Activated B cell treated with CpG ODN at 0.5 μM for 24 hours (primary cell): ENCODE results near the gene HK1. TPM values are rescaled to one million over a fixed set of nuclear protein-coding genes. Genes with fewer than 3 reads are reported as not detected.
A peak's percentile ranks its signal among the peaks of the same experiment; 100 is the strongest.

Experiments
- ATAC-seq: fragments of 200-7000 bp; cut with Tn5 transposase; one replicate; pipeline ENCODE4 v1.10.0; 2021; ENCODE audit warnings: low read depth, mild to moderate bottlenecking, moderate library complexity
- CTCF ChIA-PET: fragments of 350-600 bp; sonication (Branson Sonifier 250); formaldehyde crosslinking; loops from one replicate; lab custom pipeline; 2021; ENCODE audit warnings: antibody characterized with exemption; lab: Charles Lee
- POLR2A ChIA-PET: fragments of 350-600 bp; sonication (Branson Sonifier 250); formaldehyde crosslinking; loops from one replicate; lab custom pipeline; 2021; ENCODE audit warnings: antibody characterized with exemption; lab: Charles Lee
- DNase-seq: peaks from one replicate; pipeline ENCODE4 v3.0.0; 2022
- H3K27ac Mint-ChIP-seq: one replicate; pipeline ENCODE4 v1.8.0; 2020; ENCODE audit warnings: mixed read lengths
- H3K27me3 Mint-ChIP-seq: one replicate; pipeline ENCODE4 v1.8.0; 2021; ENCODE audit warnings: mixed read lengths
- H3K36me3 Mint-ChIP-seq: one replicate; pipeline ENCODE4 v1.8.0; 2021; ENCODE audit warnings: low read depth, mixed read lengths
- H3K4me1 Mint-ChIP-seq: one replicate; pipeline ENCODE4 v1.8.0; 2021; ENCODE audit warnings: mixed read lengths
- H3K4me3 Mint-ChIP-seq: one replicate; pipeline ENCODE4 v1.8.0; 2020; ENCODE audit warnings: mild to moderate bottlenecking, mixed read lengths
- H3K9me3 Mint-ChIP-seq: one replicate; pipeline ENCODE4 v1.8.0; 2020; ENCODE audit warnings: mixed read lengths
- intact Hi-C: fragments of 100-400 bp; cut with micrococcal nuclease; formaldehyde crosslinking; loops from one replicate; pipeline ENCODE4 v1.15.1; 2024
- total RNA-seq: library from RNA; stranded (reverse); gene quantifications from 2 replicates; pipeline ENCODE4 v1.2.3, GENCODE V29; 2022
- TF ChIP-seq, protein P1 (sequence below): fragments of 200-600 bp; IDR thresholded peaks from one replicate; pipeline ENCODE4 v1.8.0; 2022; ENCODE audit warnings: antibody characterized with exemption, mild to moderate bottlenecking

Gene HK1
- total RNA-seq, 1 donor from 2014 or later = 47.2 TPM

DNA sequence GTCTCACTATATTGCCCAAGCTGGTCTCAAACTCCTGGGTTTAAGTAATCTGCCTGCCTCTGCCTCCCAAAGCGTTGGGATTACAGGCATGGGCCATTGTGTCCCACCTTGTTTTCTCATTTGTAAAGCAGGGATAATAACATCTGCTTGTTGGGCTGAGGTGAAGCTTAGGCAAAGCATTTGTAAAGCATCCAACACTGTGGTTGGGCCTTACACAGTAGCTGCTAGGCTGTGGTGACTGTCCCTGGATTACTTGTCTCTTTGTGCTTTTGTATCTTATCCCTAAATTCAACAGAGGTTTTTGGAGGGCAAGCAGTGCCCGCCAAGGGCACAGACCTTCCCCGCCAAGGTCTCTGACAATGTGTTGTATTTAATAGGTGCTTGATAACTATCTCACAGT lies 43.8 kb upstream of the HK1 start:
- Mint-ChIP-seq H3K9me3 (no peaks in the 10 kb centered on the region), H3K27me3 (no peaks in the 10 kb centered on the region), H3K4me1 (peaks cover 8% of the 10 kb centered on the region), H3K4me3 (no peak overlapping the region), H3K27ac (no peak overlapping the region), H3K36me3 (no peaks in the 10 kb centered on the region)
- POLR2A ChIA-PET = no interaction called here
- intact Hi-C loops = no loop called here
- CTCF ChIA-PET = interaction anchor here (0.6 to 7.1 kb wide), 2 partner anchors 48 to 157 kb away, joined by 3 to 127 read pairs; no protein-coding TSS in a partner anchor
- DNase-seq (no peak), ATAC-seq (no peak)
- TF ChIP-seq, protein P1, sequence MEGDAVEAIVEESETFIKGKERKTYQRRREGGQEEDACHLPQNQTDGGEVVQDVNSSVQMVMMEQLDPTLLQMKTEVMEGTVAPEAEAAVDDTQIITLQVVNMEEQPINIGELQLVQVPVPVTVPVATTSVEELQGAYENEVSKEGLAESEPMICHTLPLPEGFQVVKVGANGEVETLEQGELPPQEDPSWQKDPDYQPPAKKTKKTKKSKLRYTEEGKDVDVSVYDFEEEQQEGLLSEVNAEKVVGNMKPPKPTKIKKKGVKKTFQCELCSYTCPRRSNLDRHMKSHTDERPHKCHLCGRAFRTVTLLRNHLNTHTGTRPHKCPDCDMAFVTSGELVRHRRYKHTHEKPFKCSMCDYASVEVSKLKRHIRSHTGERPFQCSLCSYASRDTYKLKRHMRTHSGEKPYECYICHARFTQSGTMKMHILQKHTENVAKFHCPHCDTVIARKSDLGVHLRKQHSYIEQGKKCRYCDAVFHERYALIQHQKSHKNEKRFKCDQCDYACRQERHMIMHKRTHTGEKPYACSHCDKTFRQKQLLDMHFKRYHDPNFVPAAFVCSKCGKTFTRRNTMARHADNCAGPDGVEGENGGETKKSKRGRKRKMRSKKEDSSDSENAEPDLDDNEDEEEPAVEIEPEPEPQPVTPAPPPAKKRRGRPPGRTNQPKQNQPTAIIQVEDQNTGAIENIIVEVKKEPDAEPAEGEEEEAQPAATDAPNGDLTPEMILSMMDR = no peak

DNA sequence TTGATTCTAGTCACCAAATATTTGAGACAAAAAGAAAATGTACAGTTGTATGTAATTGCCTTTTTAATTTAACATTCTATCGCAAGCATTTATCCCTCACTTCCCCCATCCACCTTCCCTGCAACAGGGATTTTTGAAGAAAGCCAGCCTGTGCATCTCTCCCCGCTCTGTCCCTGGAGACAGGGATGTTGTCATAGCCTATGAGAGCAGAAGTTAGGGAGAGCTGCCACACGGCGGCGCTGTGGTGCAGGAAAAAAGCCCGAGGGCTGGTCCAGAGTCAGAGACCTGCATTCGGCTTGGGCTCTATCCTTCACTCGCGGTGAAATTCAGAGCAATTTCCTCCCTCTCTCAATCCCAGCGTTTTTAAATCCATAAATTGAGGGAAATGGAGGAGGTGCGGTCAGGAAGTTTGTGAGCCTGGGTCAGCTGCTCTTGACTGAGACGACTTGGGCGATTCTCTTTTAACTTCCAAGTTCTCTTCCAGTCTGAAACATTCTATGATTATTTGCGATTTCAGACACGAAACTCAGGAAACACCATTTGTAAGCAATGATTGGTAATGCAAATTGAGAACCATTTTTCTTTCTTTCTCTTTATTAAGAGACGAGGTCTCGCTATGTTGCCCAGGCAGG lies 40.7 kb upstream of the HK1 start:
- ChIA-PET CTCF (interaction anchor here (1.3 to 7.1 kb wide), 5 partner anchors 16 to 176 kb away, joined by 3 to 127 read pairs (median 7); no protein-coding TSS in a partner anchor), POLR2A (interaction anchor here (1.3 kb wide), 1 partner anchor 91 kb away, joined by 3 read pairs; no protein-coding TSS in a partner anchor)
- TF ChIP-seq, protein P1 = peak; percentile 67
- peaks cover 3% of the 10 kb centered on the region for H3K4me1 Mint-ChIP-seq
- H3K27me3 Mint-ChIP-seq = no peaks in the 10 kb centered on the region
- H3K27ac Mint-ChIP-seq = no peak overlapping the region
- DNase-seq (peak; percentile 79), ATAC-seq (peak; percentile 98)
- H3K4me3 Mint-ChIP-seq = no peak overlapping the region
- no peaks in the 10 kb centered on the region for H3K9me3 Mint-ChIP-seq
- intact Hi-C loops = loop anchor here (1.0 to 2.0 kb wide), 5 partner anchors 81 to 401 kb away; no protein-coding TSS in a partner anchor
- no peaks in the 10 kb centered on the region for H3K36me3 Mint-ChIP-seq

DNA sequence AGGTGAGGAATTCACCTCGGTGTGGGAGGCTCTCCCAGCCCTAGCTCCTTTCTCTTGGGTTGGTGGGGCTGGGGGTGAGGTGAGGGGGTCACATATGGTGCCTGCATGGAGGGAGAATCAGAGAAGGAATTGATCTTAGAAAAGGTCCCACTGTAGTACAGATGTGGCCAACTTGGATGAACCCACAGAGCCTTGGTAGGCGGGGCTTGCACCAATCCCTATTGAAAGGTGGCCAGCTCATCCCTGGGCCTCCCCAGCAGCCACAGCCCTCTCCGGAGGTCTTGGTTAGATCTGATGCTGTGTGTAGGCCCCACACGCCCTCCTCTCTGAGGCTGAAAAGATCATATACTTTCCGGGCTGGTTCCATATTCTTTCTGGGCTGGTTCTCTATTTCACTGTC lies 39.2 kb upstream of the HK1 start:
- Mint-ChIP-seq H3K9me3 (no peaks in the 10 kb centered on the region), H3K4me1 (peaks cover 3% of the 10 kb centered on the region), H3K4me3 (no peak overlapping the region), H3K27me3 (no peaks in the 10 kb centered on the region), H3K27ac (no peak overlapping the region), H3K36me3 (no peaks in the 10 kb centered on the region)
- ChIA-PET CTCF (interaction anchor here (1.0 to 7.1 kb wide), 5 partner anchors 10 to 172 kb away, joined by 3 to 127 read pairs (median 4); no protein-coding TSS in a partner anchor), POLR2A (interaction anchor here (1.3 kb wide), 1 partner anchor 89 kb away, joined by 3 read pairs; no protein-coding TSS in a partner anchor)
- ATAC-seq (no peak), DNase-seq (no peak)
- intact Hi-C loops = no loop called here
- TF ChIP-seq, protein P1 = no peak

DNA sequence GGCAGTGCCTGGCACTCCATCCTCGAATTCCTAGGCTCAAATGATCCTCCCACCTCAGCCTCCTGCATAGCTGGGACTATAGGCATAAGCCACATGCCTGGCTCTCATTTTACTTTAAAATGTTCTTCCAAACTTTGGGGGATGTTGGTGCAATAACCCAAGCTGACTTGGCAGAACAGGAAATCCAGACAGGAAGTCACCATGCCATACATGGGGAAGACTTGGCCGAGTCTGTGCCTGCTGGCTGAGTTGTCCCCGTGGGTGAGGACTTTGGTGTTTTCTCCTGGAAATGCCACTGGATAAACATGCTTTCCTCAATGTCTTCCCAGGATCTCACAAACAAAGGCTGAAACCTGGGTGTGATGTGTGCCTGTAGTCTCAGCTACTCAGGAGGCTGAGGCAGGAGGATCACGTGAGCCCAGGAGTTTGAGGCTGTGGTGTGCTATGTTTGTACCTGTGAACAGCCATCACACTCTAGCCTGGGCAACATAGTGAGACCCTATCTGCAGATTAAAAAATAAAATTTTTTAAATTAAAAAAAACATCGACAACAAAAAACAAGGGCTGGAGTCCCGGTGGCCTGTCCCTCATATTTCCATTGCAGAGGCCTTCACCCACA lies 38.4 kb upstream of the HK1 start:
- CTCF ChIA-PET = interaction anchor here (0.7 to 7.1 kb wide), 3 partner anchors 11 to 406 kb away, joined by 3 to 127 read pairs (median 3); no protein-coding TSS in a partner anchor

More for the DNA sequence above, 38.4 kb upstream of the HK1 start:
- no peak overlapping the region for H3K4me3 Mint-ChIP-seq
- ATAC-seq (no peak), DNase-seq (no peak)
- H3K27ac Mint-ChIP-seq = no peak overlapping the region
- H3K9me3 Mint-ChIP-seq = no peaks in the 10 kb centered on the region
- POLR2A ChIA-PET = no interaction called here
- H3K4me1 Mint-ChIP-seq = peaks cover 3% of the 10 kb centered on the region
- no peaks in the 10 kb centered on the region for H3K36me3 Mint-ChIP-seq
- TF ChIP-seq, protein P1 = no peak
- no peaks in the 10 kb centered on the region for H3K27me3 Mint-ChIP-seq
- intact Hi-C loops = no loop called here
